ENCODE data around the gene NRG3. TPM values are rescaled to one million over a fixed set of nuclear protein-coding genes. Genes with fewer than 3 reads are reported as not detected.
A peak's percentile ranks its signal among the peaks of the same experiment; 100 is the strongest.

The NRG3 gene
- total and polyA plus RNA-seq, 2 donors (not counting 1 experiment from before 2014, with no cell fraction given), result not detected

DNA sequence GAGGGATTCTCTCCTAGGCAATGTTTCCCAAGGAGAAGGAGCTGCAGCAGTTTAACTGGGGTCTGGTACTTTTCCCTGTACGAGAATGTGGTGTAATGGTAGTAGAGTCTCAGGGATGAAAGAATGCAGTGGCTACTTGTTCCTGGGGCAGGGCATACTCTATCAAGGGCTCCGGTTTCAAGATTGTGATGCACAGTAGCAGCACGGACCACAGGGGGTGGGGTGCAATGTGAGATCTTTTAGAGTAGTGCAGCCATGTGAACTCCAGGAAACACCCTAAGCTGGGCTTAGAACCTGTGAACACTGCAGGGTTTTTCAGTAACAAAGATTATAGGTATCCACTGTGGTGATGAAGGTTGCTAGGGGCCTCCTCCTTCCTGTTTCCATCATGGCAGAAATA, 903.9 kb downstream of the NRG3 start:
- Histone ChIP-seq H3K27ac (ENCODE audit: insufficient read depth, low read length) (no peak overlapping the region), H4K20me1 (ENCODE audit: control insufficient read depth, extremely low read depth, insufficient read depth, low read length) (no peaks in the 10 kb centered on the region), H3K4me2 (ENCODE audit: extremely low read depth, insufficient read depth, low read length) (no peak overlapping the region), H3K36me3 (ENCODE audit: control insufficient read depth, insufficient read depth, low read length) (no peaks in the 10 kb centered on the region), H3K79me2 (ENCODE audit: control insufficient read depth, insufficient read depth, low read length) (no peaks in the 10 kb centered on the region), H3K9ac (ENCODE audit: insufficient read depth, low read length) (no peak overlapping the region), H3K4me3 (replicated peaks in 1 of 4; ENCODE audit: control extremely low read depth in 1 of 4, insufficient read depth in 1 of 4, low read depth in 3 of 4, low read length in 4 of 4) (no peak overlapping the region), H3K4me1 (ENCODE audit: control insufficient read depth, extremely low read depth, insufficient read depth, low read length) (no peaks in the 10 kb centered on the region), H2AFZ (ENCODE audit: low read length) (no peak overlapping the region), H3K9me3 (ENCODE audit: control insufficient read depth, insufficient read depth, low read depth, low read length) (no peaks in the 10 kb centered on the region), H3K27me3 (ENCODE audit: control insufficient read depth, insufficient read depth, low read length) (no peaks in the 10 kb centered on the region)
- no peak for TF ChIP-seq EZH2 (IDR thresholded peaks at IDR 0.05; ENCODE audit: low read length, missing control alignments)
- TF ChIP-seq, protein P1, sequence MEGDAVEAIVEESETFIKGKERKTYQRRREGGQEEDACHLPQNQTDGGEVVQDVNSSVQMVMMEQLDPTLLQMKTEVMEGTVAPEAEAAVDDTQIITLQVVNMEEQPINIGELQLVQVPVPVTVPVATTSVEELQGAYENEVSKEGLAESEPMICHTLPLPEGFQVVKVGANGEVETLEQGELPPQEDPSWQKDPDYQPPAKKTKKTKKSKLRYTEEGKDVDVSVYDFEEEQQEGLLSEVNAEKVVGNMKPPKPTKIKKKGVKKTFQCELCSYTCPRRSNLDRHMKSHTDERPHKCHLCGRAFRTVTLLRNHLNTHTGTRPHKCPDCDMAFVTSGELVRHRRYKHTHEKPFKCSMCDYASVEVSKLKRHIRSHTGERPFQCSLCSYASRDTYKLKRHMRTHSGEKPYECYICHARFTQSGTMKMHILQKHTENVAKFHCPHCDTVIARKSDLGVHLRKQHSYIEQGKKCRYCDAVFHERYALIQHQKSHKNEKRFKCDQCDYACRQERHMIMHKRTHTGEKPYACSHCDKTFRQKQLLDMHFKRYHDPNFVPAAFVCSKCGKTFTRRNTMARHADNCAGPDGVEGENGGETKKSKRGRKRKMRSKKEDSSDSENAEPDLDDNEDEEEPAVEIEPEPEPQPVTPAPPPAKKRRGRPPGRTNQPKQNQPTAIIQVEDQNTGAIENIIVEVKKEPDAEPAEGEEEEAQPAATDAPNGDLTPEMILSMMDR (conservative IDR thresholded peaks at IDR 0.05 in 1 of 2, IDR thresholded peaks at IDR 0.05 in 1 of 2; ENCODE audit: low read depth in 1 of 2, low read length in 2 of 2), result no peak
- no peak for DNase-seq (ENCODE audit: low read depth in 2 of 2)

DNA sequence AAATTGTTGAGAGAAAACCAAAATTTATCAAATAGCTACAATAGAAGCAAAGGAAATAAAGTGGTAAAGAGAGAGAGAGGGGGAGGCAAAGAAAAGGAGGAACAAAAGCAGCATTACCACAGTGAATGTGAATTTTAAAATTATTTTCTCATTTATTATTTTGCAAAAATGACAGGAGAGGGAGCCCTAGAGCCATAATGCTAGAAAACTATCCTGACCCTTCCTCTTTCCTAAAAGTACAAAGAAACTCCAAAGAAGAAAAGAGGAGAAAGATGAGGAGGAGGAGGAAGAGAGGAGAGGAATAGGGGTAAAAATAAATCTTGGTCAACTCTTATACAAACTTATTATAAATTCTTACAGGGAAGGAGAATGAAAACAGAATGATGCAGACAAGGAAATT, 921.5 kb downstream of the NRG3 start:
- Histone ChIP-seq H3K9ac (ENCODE audit: insufficient read depth, low read length) (no peak overlapping the region), H3K27ac (ENCODE audit: insufficient read depth, low read length) (no peak overlapping the region), H3K4me1 (ENCODE audit: control insufficient read depth, extremely low read depth, insufficient read depth, low read length) (no peaks in the 10 kb centered on the region), H3K4me3 (replicated peaks in 1 of 4; ENCODE audit: control extremely low read depth in 1 of 4, insufficient read depth in 1 of 4, low read depth in 3 of 4, low read length in 4 of 4) (no peak overlapping the region), H3K27me3 (ENCODE audit: control insufficient read depth, insufficient read depth, low read length) (no peaks in the 10 kb centered on the region), H3K9me3 (ENCODE audit: control insufficient read depth, insufficient read depth, low read depth, low read length) (no peaks in the 10 kb centered on the region), H3K79me2 (ENCODE audit: control insufficient read depth, insufficient read depth, low read length) (no peaks in the 10 kb centered on the region), H3K36me3 (ENCODE audit: control insufficient read depth, insufficient read depth, low read length) (no peaks in the 10 kb centered on the region), H2AFZ (ENCODE audit: low read length) (no peak overlapping the region), H4K20me1 (ENCODE audit: control insufficient read depth, extremely low read depth, insufficient read depth, low read length) (no peaks in the 10 kb centered on the region), H3K4me2 (ENCODE audit: extremely low read depth, insufficient read depth, low read length) (no peak overlapping the region)
- TF ChIP-seq, protein P1 (conservative IDR thresholded peaks at IDR 0.05 in 1 of 2, IDR thresholded peaks at IDR 0.05 in 1 of 2; ENCODE audit: low read depth in 1 of 2, low read length in 2 of 2), result peak; percentile 16 to 17
- TF ChIP-seq EZH2 (IDR thresholded peaks at IDR 0.05; ENCODE audit: low read length, missing control alignments), result no peak
- DNase-seq (ENCODE audit: low read depth in 2 of 2), result peak; percentile 4 to 19

DNA sequence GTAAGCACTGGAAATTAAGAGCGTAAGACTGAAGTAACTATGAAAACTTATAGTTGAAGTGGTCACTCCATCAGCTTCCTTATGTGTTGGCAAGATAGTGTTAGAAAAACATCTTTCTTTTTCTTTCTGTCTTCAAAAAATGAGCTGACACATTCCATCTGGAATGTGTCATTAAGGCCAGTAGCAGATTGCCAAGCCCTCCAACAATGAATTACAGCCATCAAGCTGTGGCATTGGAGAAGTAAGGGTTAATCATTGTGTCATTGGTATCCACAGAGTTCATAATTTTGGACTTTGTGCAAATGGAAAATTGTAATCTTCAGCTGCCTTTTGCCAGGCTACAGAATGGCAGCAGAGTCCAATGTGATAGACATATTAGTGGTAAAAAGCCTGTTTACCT, 926.3 kb downstream of the NRG3 start:
- no peak overlapping the region for H3K4me2 ChIP-seq (ENCODE audit: extremely low read depth, insufficient read depth, low read length)
- no peak for TF ChIP-seq EZH2 (IDR thresholded peaks at IDR 0.05; ENCODE audit: low read length, missing control alignments)
- TF ChIP-seq, protein P1 (conservative IDR thresholded peaks at IDR 0.05 in 1 of 2, IDR thresholded peaks at IDR 0.05 in 1 of 2; ENCODE audit: low read depth in 1 of 2, low read length in 2 of 2), result no peak

More for the DNA sequence above, 926.3 kb downstream of the NRG3 start:
- Histone ChIP-seq H3K27me3 (ENCODE audit: control insufficient read depth, insufficient read depth, low read length) (no peaks in the 10 kb centered on the region), H3K9me3 (ENCODE audit: control insufficient read depth, insufficient read depth, low read depth, low read length) (no peaks in the 10 kb centered on the region), H3K79me2 (ENCODE audit: control insufficient read depth, insufficient read depth, low read length) (no peaks in the 10 kb centered on the region), H2AFZ (ENCODE audit: low read length) (no peak overlapping the region), H3K4me1 (ENCODE audit: control insufficient read depth, extremely low read depth, insufficient read depth, low read length) (no peaks in the 10 kb centered on the region), H3K4me3 (replicated peaks in 1 of 4; ENCODE audit: control extremely low read depth in 1 of 4, insufficient read depth in 1 of 4, low read depth in 3 of 4, low read length in 4 of 4) (no peak overlapping the region), H3K27ac (ENCODE audit: insufficient read depth, low read length) (no peak overlapping the region), H3K36me3 (ENCODE audit: control insufficient read depth, insufficient read depth, low read length) (no peaks in the 10 kb centered on the region), H4K20me1 (ENCODE audit: control insufficient read depth, extremely low read depth, insufficient read depth, low read length) (no peaks in the 10 kb centered on the region), H3K9ac (ENCODE audit: insufficient read depth, low read length) (no peak overlapping the region)
- peak in 1 of 2 donors; percentile 18 for DNase-seq (ENCODE audit: low read depth in 2 of 2)

All from fibroblast of lung (primary cell).